T-cell (primary cell): ENCODE results near the gene ATP2C2. TPM values are rescaled to one million over a fixed set of nuclear protein-coding genes. Genes with fewer than 3 reads are reported as not detected.
"Not testable (repeated sequence)": the region's sequence is repeated elsewhere in the genome, so short reads cannot be mapped to it uniquely, and the experiment has no call there.

Source experiments
- ATAC-seq, 4 experiments: fragments of 200-7000 bp in 3 of 4; fragments of 150-1000 bp in 1 of 4; cut with Tn5 transposase; replicated peaks in 1 of 4; 1 replicate in 3 of 4; 2 replicates in 1 of 4; pipeline ENCODE4 v1.10.0; 2021; ENCODE audit warnings: moderate library complexity in 3 of 4, mild to moderate bottlenecking in 2 of 4, moderate number of reproducible peaks in 1 of 4
- CTCF ChIA-PET, 2 donors: fragments of 300-600 bp; sonication (Branson Sonifier 250); formaldehyde crosslinking; loops; one replicate each; lab custom pipeline; 2022; ENCODE audit warnings: antibody characterized with exemption in 2 of 2; lab: Charles Lee
- POLR2A ChIA-PET, 2 donors: fragments of 300-600 bp; sonication (Branson Sonifier 250); formaldehyde crosslinking; loops; one replicate each; lab custom pipeline; 2022; ENCODE audit warnings: antibody characterized with exemption in 2 of 2; lab: Charles Lee
- DNase-seq, 35 experiments: peaks; one replicate each; pipeline versions ENCODE4 v3.0.0 to v3.0.0-alpha.2; 2013 to 2023
- H3K27ac ChIP-seq: one replicate; pipeline ENCODE4 v1.5.1; 2013; ENCODE audit warnings: low read length
- H3K27me3 ChIP-seq, 2 experiments: replicated peaks in 1 of 2; 1 replicate in 1 of 2; 2 replicates in 1 of 2; pipeline versions ENCODE4 v1.6.1 to v1.7.0; 2013; ENCODE audit warnings: low read length in 1 of 2, mixed read lengths in 1 of 2; ENCODE audit not compliant: control insufficient read depth in 2 of 2, insufficient read depth in 2 of 2; ENCODE audit errors: extremely low read depth in 1 of 2
- H3K36me3 ChIP-seq, 2 donors: 1 replicate in 1 of 2; 2 replicates in 1 of 2; pipeline versions ENCODE4 v1.6.1 to v1.7.0; 2013; ENCODE audit warnings: low read length in 1 of 2; ENCODE audit not compliant: control insufficient read depth in 2 of 2, insufficient read depth in 1 of 2; ENCODE audit errors: extremely low read depth in 1 of 2
- H3K4me1 ChIP-seq, 2 experiments: 1 replicate in 1 of 2; 2 replicates in 1 of 2; pipeline versions ENCODE4 v1.6.1 to v1.7.0; 2013; ENCODE audit warnings: low read length in 2 of 2, mixed read lengths in 1 of 2; ENCODE audit not compliant: insufficient read depth in 2 of 2, control insufficient read depth in 1 of 2; ENCODE audit errors: extremely low read depth in 1 of 2
- H3K4me3 ChIP-seq, 2 donors: 1 replicate in 1 of 2; 2 replicates in 1 of 2; pipeline versions ENCODE4 v1.5.1 to v1.7.0; 2013; ENCODE audit warnings: mild to moderate bottlenecking in 2 of 2, low read length in 1 of 2, moderate library complexity in 1 of 2; ENCODE audit not compliant: control insufficient read depth in 1 of 2; ENCODE audit errors: extremely low read depth in 1 of 2
- H3K9me3 ChIP-seq: 2 replicates; pipeline ENCODE4 v1.7.0; 2013
- H3K27ac Mint-ChIP-seq, 2 donors: one replicate each; pipeline ENCODE4 v1.8.0; 2020 to 2021; ENCODE audit warnings: mild to moderate bottlenecking in 2 of 2, mixed read lengths in 2 of 2
- H3K27me3 Mint-ChIP-seq, 2 donors: one replicate each; pipeline ENCODE4 v1.8.0; 2021 to 2022; ENCODE audit warnings: mixed read lengths in 2 of 2
- H3K36me3 Mint-ChIP-seq: one replicate; pipeline ENCODE4 v1.8.0; 2021; ENCODE audit warnings: mixed read lengths
- H3K4me1 Mint-ChIP-seq, 3 donors: one replicate each; pipeline ENCODE4 v1.8.0; 2020 to 2022; ENCODE audit warnings: mixed read lengths in 3 of 3, mild to moderate bottlenecking in 1 of 3
- H3K4me3 Mint-ChIP-seq, 3 donors: one replicate each; pipeline ENCODE4 v1.8.0; 2020 to 2022; ENCODE audit warnings: mild to moderate bottlenecking in 3 of 3, mixed read lengths in 3 of 3, moderate library complexity in 3 of 3
- H3K9me3 Mint-ChIP-seq, 3 donors: one replicate each; pipeline ENCODE4 v1.8.0; 2020 to 2022; ENCODE audit warnings: mixed read lengths in 3 of 3
- WGBS: methylation state at CpG from one replicate; pipeline ENCODE4 v1.1.5; 2013; ENCODE audit warnings: missing lambda C conversion rate; ENCODE audit not compliant: insufficient coverage; 5-methylcytosine and 5-hydroxymethylcytosine counted together
- total RNA-seq, 35 experiments: library from RNA in 6 of 35; stranded (reverse) in 6 of 35; fragments of 120-200 nt in 1 of 35; gene quantifications; one replicate each; pipeline versions ENCODE4 v1.2.1 to v1.2.4 and lab custom pipeline; 2013 to 2026

Gene ATP2C2
- total RNA-seq, 5 donors from 2014 or later (not counting 1 experiment from before 2014, with no cell fraction given), result not detected

DNA sequence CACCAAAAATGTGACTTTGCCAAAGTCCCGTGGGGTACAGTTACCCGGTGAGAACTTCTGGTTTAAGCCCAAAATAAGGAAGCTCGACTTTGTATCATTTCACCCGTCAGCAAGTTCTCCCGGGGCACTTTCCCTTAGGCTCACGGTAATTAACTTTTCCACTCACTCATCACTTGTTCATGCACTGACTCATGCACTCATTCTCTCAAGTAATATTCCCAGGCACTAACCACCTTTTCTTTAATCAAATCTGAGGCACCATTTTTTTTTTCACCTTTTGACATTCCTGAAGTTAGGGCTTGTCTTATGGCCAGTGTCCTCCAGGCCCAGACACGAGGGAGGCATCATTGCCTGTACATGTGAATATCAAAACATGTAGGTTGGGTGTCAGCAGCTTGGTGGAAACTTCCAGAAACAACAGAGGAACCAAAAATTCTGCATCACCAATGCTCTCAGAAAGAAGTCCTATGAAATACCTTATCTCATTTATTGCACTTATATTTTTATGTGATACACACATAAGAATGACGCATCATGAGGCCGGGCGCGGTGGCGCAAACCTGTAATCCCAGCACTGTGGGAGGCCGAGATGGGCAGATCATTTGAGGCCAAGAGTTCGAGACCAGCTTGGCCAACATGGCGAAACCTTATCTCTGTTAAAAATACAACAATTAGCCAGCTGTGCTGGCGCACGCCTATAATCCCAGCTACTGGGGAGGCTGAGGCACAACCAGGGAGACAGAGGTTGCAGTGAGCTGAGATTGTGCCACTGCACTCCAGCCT is 36.1 kb upstream of the ATP2C2 start:
- CTCF ChIA-PET, result no interaction called here
- 86% methylated on average over 9 of the region's 17 CpGs for WGBS

GRCh38 chr16:84332975-84333684 is 35.2 kb upstream of the ATP2C2 start:
- no peak overlapping the region for H3K27ac ChIP-seq
- H3K27me3 Mint-ChIP-seq, result peaks cover 4 to 9% of the 10 kb centered on the region in 2 donors
- H3K27me3 ChIP-seq, result peaks cover 0 to 25% of the 10 kb centered on the region in 2 experiments
- H3K4me1 Mint-ChIP-seq, result no peaks in the 10 kb centered on the region
- no peak overlapping the region for H3K27ac Mint-ChIP-seq
- 62% methylated on average over 10 of the region's 10 CpGs for WGBS
- no peaks in the 10 kb centered on the region for H3K36me3 ChIP-seq
- H3K9me3 ChIP-seq, result no peaks in the 10 kb centered on the region
- no peaks in the 10 kb centered on the region for H3K4me1 ChIP-seq
- CTCF ChIA-PET, result no interaction called here
- ATAC-seq (no peak), DNase-seq (no peak)
- H3K36me3 Mint-ChIP-seq, result no peaks in the 10 kb centered on the region
- POLR2A ChIA-PET, result no interaction called here
- no peak overlapping the region for H3K4me3 Mint-ChIP-seq
- peaks cover 0 to 20% (median 11%) of the 10 kb centered on the region in 3 donors for H3K9me3 Mint-ChIP-seq
- no peak overlapping the region for H3K4me3 ChIP-seq

More for the DNA sequence above, 36.1 kb upstream of the ATP2C2 start:
- Histone ChIP-seq H3K4me1 (no peaks in the 10 kb centered on the region), H3K27ac (no peak overlapping the region), H3K4me3 (no peak overlapping the region), H3K36me3 (no peaks in the 10 kb centered on the region), H3K27me3 (peaks cover 0 to 30% of the 10 kb centered on the region in 2 experiments), H3K9me3 (no peaks in the 10 kb centered on the region)
- peak overlapping the region in 1 of 2 donors; percentile 2 for H3K27ac Mint-ChIP-seq
- DNase-seq (no peak), ATAC-seq (no peak)
- POLR2A ChIA-PET, result no interaction called here
- H3K27me3 Mint-ChIP-seq, result peaks cover 4 to 13% of the 10 kb centered on the region in 2 donors
- H3K36me3 Mint-ChIP-seq, result no peaks in the 10 kb centered on the region
- peaks cover 0 to 15% (median 7%) of the 10 kb centered on the region in 3 donors for H3K9me3 Mint-ChIP-seq
- H3K4me3 Mint-ChIP-seq, result no peak overlapping the region
- no peaks in the 10 kb centered on the region for H3K4me1 Mint-ChIP-seq

DNA sequence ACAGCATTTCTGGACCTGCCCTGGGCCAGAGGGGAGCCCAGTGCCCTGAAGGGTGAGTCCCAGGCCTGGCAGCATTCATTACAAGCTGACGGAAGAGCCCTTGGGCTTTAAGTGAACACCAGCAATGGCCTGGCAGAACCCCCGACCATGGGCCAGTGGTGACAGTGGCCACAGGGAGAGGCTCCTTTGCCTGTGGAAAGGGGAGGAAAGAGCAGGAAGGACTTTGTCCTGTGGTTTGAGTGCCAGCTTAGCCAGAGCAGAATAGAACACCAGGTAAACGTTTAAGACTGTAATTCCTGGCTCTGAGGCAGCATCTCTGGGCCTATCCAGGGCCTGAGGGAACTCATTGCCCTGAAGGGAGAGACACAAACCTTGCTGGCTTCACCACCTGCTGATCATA is 34.3 kb upstream of the ATP2C2 start:
- DNase-seq (no peak), ATAC-seq (no peak)
- ChIA-PET POLR2A (no interaction called here), CTCF (no interaction called here)
- no peaks in the 10 kb centered on the region for H3K36me3 Mint-ChIP-seq
- Histone ChIP-seq H3K4me3 (no peak overlapping the region), H3K27ac (no peak overlapping the region), H3K9me3 (no peaks in the 10 kb centered on the region), H3K36me3 (no peaks in the 10 kb centered on the region), H3K4me1 (no peaks in the 10 kb centered on the region), H3K27me3 (peaks cover 0 to 25% of the 10 kb centered on the region in 2 experiments)
- H3K9me3 Mint-ChIP-seq, result peaks cover 0 to 20% (median 11%) of the 10 kb centered on the region in 3 donors
- H3K27me3 Mint-ChIP-seq, result peaks cover 4 to 9% of the 10 kb centered on the region in 2 donors
- WGBS, result 83% methylated on average over 3 of the region's 3 CpGs
- H3K27ac Mint-ChIP-seq, result no peak overlapping the region
- H3K4me1 Mint-ChIP-seq, result no peaks in the 10 kb centered on the region
- H3K4me3 Mint-ChIP-seq, result no peak overlapping the region

DNA sequence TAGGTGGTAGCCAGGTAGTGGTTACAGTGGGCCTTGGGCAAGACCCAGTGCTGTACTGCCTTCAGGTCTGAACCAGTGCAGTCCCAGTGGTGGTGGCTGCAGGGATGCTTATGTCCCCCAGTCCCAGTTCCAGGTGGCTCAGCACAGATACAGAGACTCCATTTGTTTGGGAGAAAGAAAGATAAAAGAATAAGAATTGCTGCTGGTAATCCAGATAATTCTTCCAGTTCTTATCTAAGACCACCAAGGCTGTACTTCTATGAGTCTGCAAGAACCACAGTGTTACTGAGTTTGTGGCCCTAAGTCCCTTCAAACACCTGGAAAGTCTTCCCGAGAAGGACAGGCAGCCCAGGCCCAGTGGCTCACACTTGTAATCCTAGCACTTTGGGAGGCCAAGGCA is 33.9 kb upstream of the ATP2C2 start:
- Mint-ChIP-seq H3K27me3 (peaks cover 4 to 10% of the 10 kb centered on the region in 2 donors), H3K36me3 (no peaks in the 10 kb centered on the region), H3K4me3 (no peak overlapping the region), H3K9me3 (peaks cover 0 to 20% (median 11%) of the 10 kb centered on the region in 3 donors), H3K27ac (no peak overlapping the region), H3K4me1 (no peaks in the 10 kb centered on the region)
- 100% methylated on average over 1 of the region's 1 CpG for WGBS
- ATAC-seq, result no peak
- ChIA-PET CTCF (no interaction called here), POLR2A (no interaction called here)
- Histone ChIP-seq H3K4me3 (no peak overlapping the region), H3K27ac (no peak overlapping the region), H3K4me1 (no peaks in the 10 kb centered on the region), H3K9me3 (no peaks in the 10 kb centered on the region), H3K27me3 (peaks cover 0 to 29% of the 10 kb centered on the region in 2 experiments), H3K36me3 (no peaks in the 10 kb centered on the region)
- DNase-seq, result no peak

- peaks cover 0 to 20% (median 11%) of the 10 kb centered on the region in 3 donors for H3K9me3 Mint-ChIP-seq
- POLR2A ChIA-PET, H3K27ac ChIP-seq, H3K4me3 Mint-ChIP-seq, CTCF ChIA-PET, DNase-seq, H3K36me3 Mint-ChIP-seq, H3K4me3 ChIP-seq, ATAC-seq, H3K27ac Mint-ChIP-seq, H3K36me3 ChIP-seq, H3K9me3 ChIP-seq, H3K4me1 Mint-ChIP-seq, H3K27me3 Mint-ChIP-seq, H3K4me1 ChIP-seq: not testable (repeated sequence)
- peaks cover 0 to 28% of the 10 kb centered on the region in 2 experiments for H3K27me3 ChIP-seq
Measured at GRCh38 chr16:84337236-84337635, 31.1 kb upstream of the ATP2C2 start.

DNA sequence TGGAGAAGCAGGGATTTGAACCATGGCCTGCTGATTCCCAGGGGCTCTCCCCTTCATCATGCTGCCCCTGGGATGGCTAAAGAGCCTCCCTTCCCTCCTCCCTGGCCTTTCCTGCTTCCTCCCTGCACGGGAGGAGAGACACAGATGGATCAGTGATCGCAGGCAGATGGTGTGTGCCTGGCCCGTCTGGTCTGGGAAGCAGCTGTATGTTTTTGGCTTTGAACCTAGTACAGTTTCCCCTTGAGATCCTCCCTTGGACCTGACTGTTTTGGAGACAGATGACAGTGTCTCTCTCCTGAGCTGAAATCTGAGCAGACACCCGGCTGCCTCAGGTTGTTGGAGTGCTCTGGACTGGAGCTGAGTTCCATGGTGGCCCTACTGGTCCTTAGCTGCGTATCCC is 29.0 kb upstream of the ATP2C2 start:
- H3K4me1 Mint-ChIP-seq, result no peaks in the 10 kb centered on the region
- no peak overlapping the region for H3K4me3 Mint-ChIP-seq
- H3K27ac Mint-ChIP-seq, result no peak overlapping the region
- H3K27me3 Mint-ChIP-seq, result peaks cover 0 to 8% of the 10 kb centered on the region in 2 donors
- H3K9me3 Mint-ChIP-seq, result peaks cover 0 to 20% (median 11%) of the 10 kb centered on the region in 3 donors
- POLR2A ChIA-PET, result no interaction called here
- CTCF ChIA-PET, result no interaction called here
- no peak overlapping the region for H3K27ac ChIP-seq
- H3K36me3 Mint-ChIP-seq, result no peaks in the 10 kb centered on the region
- ATAC-seq (no peak), DNase-seq (no peak)
- no peak overlapping the region for H3K4me3 ChIP-seq
- no peaks in the 10 kb centered on the region for H3K9me3 ChIP-seq
- H3K27me3 ChIP-seq, result peaks cover 0 to 11% of the 10 kb centered on the region in 2 experiments
- H3K4me1 ChIP-seq, result no peaks in the 10 kb centered on the region
- 63% methylated on average over 5 of the region's 5 CpGs for WGBS
- H3K36me3 ChIP-seq, result no peaks in the 10 kb centered on the region
